GM12872 (cell line): ENCODE measurements around the gene CAMK2B.

Experiments
- TF ChIP-seq, protein P1 (sequence below): IDR thresholded peaks from 3 replicates; pipeline ENCODE4 v1.5.1; 2011; ENCODE audit warnings: low read depth, mild to moderate bottlenecking, low read length, moderate library complexity; ENCODE audit not compliant: insufficient read depth

Gene CAMK2B

GRCh38 chr7:44366986-44367385, 41.6 kb upstream of the CAMK2B start:
- TF ChIP-seq, protein P1, sequence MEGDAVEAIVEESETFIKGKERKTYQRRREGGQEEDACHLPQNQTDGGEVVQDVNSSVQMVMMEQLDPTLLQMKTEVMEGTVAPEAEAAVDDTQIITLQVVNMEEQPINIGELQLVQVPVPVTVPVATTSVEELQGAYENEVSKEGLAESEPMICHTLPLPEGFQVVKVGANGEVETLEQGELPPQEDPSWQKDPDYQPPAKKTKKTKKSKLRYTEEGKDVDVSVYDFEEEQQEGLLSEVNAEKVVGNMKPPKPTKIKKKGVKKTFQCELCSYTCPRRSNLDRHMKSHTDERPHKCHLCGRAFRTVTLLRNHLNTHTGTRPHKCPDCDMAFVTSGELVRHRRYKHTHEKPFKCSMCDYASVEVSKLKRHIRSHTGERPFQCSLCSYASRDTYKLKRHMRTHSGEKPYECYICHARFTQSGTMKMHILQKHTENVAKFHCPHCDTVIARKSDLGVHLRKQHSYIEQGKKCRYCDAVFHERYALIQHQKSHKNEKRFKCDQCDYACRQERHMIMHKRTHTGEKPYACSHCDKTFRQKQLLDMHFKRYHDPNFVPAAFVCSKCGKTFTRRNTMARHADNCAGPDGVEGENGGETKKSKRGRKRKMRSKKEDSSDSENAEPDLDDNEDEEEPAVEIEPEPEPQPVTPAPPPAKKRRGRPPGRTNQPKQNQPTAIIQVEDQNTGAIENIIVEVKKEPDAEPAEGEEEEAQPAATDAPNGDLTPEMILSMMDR: no peak

DNA sequence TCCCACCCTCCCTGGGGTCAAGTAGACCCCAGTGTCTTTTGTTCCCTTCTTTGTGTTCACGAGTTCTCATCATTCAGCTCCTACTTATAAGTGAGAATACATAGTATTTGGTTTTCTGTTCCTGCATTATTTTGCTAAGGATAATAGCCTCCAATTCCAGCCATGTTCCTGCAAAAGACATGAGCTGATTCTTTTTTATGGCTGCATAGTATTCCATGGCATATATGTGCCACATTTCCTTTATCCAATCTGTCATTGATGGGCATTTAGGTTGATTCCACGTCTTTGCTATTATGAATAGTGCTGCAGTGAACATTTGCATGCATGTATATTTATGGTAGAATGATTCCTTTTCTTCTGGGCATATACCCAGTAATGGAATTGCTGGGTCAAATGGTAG, 28.3 kb upstream of the CAMK2B start:
- TF ChIP-seq, protein P1: no peak

DNA sequence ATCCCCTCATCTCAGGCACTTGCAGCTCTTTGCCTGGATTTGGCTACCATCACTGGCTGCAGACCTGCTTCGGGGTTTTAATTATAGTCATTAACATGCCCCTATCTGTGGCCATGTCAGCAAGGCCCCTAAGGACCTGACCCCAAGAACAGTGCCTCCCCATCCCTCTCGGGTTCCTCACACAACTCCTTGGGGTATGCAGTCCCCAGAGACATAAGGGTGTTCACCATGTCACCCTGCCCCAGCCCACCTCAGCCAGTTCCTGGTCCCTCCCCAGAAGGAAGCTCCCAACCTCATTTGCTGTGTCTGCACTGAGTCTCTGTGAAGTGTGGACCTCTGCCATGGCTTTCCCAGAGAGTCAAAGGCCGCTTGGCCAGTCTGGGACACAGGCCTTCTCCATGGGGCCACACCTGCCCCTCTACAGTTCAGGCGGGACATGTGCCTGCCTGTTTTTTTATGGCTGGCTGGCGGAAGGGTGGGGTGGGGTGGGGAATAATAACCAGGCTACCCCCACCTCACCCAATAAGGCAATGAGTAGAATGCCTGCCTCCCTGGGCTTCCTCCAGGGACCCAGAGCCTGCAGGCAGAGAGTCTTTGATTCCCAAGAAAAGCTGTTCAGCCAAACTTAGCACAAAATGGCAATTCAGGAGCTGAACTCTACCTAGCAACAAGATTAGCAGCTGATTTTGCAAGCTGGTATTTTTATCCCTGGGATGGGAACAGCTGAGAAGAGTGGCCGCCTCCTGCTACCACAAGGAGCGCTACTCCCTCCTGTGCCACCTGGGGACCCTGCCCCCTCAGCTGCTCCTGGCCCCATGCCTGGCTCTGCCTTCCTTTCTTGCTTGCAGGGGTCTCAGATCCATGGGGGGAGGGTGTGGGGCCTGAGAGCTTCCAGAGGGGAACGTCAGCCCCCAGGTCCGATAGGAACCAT, 23.7 kb upstream of the CAMK2B start:
- TF ChIP-seq, protein P1: no peak

DNA sequence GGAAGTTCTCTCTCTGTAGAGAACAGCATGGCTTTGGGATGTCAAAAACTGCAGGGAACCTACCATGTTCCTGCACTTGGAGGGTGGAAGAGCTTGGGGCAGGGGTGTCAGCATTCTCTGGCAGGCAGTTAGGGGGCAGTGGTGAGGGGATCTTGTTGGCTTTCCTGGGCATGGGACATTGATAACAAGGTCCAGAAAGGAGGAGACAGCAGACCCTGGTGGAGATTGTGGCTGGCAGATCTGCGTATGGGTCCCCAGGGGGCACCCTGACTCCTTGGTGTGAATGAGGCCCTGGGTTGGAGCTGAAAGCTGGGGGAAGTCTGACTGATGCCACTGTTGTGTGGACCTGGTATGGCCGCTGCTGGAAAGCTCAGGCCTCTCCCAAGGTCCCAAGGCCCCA, 22.9 kb upstream of the CAMK2B start:
- TF ChIP-seq, protein P1: peak; percentile 67

- TF ChIP-seq, protein P1: no peak
These were observed 22.2 kb upstream of the CAMK2B start for GRCh38 chr7:44347546-44348114.

GRCh38 chr7:44346063-44346462, 20.7 kb upstream of the CAMK2B start:
- TF ChIP-seq, protein P1: no peak

- TF ChIP-seq, protein P1: no peak
These were observed 16.0 kb upstream of the CAMK2B start for GRCh38 chr7:44341401-44341800.
